HL-60 (cell line): ENCODE data around the gene GRID1.

ENCODE experiments used
- CTCF ChIP-seq: IDR thresholded peaks from one replicate; pipeline ENCODE4 v1.5.1; 2011; ENCODE audit warnings: low read length, control low read depth, inconsistent platforms; ENCODE audit not compliant: insufficient read depth
- GABPA ChIP-seq: IDR thresholded peaks from 2 replicates; pipeline ENCODE4 v1.6.1; 2012; ENCODE audit warnings: low read depth
- POLR2AphosphoS5 ChIP-seq: IDR thresholded peaks from 2 replicates; pipeline ENCODE4 v1.6.1; 2012; ENCODE audit warnings: low read depth
- REST ChIP-seq: IDR thresholded peaks from 2 replicates; pipeline ENCODE4 v1.6.1; 2012; ENCODE audit warnings: low read depth; ENCODE audit not compliant: insufficient replicate concordance
- SPI1 ChIP-seq: IDR thresholded peaks from 2 replicates; pipeline ENCODE4 v1.6.1; 2012; ENCODE audit warnings: low read depth, mild to moderate bottlenecking, borderline replicate concordance

- TF ChIP-seq CTCF, result no peak
- TF ChIP-seq POLR2AphosphoS5, result no peak
- TF ChIP-seq REST, result no peak
- no peak for TF ChIP-seq SPI1
- no peak for TF ChIP-seq GABPA
Observed at GRCh38 chr10:86121200-86121599, 245.4 kb downstream of the GRID1 start.
